Neural cell (in vitro differentiated cells): ENCODE measurements around the gene PPY. TPM values are rescaled to one million over a fixed set of nuclear protein-coding genes. Genes with fewer than 3 reads are reported as not detected.

Experiments used
- H2AFZ ChIP-seq: fragments of 200-600, 300-800 bp; sonication (generic), shearing (Covaris generic); 2 replicates; pipeline ENCODE4 v1.6.0; 2014; ENCODE audit warnings: low read depth, mild to moderate bottlenecking, antibody characterized with exemption, low read length, moderate library complexity
- H3F3A ChIP-seq: fragments of 200-600 bp; shearing (Covaris generic); 2 replicates; pipeline ENCODE4 v1.6.1; 2016; ENCODE audit warnings: mild to moderate bottlenecking, moderate library complexity, mixed read lengths, antibody characterized with exemption, low read length; ENCODE audit not compliant: insufficient read depth, poor library complexity, severe bottlenecking
- H3K27ac ChIP-seq: fragments of 200-600, 300-800 bp; sonication (generic), shearing (Covaris generic); 2 replicates; pipeline ENCODE4 v1.5.1; 2014; ENCODE audit warnings: mild to moderate bottlenecking, low read length, moderate library complexity
- H3K27me3 ChIP-seq: fragments of 300-800, 200-600 bp; sonication (generic), shearing (Covaris generic); 2 replicates; pipeline ENCODE4 v1.6.0; 2014; ENCODE audit warnings: mild to moderate bottlenecking, low read depth, low read length, moderate library complexity; ENCODE audit not compliant: insufficient read depth
- H3K36me3 ChIP-seq: fragments of 300-800, 200-600 bp; sonication (generic), shearing (Covaris generic); 2 replicates; pipeline ENCODE4 v1.5.1; 2014; ENCODE audit warnings: mild to moderate bottlenecking, antibody characterized with exemption, low read length, moderate library complexity; ENCODE audit not compliant: insufficient read depth
- H3K4me2 ChIP-seq: fragments of 300-800, 200-600 bp; sonication (generic), shearing (Covaris generic); 2 replicates; pipeline ENCODE4 v1.6.0; 2014; ENCODE audit warnings: mild to moderate bottlenecking, low read length
- H3K4me3 ChIP-seq: fragments of 300-800, 200-600 bp; sonication (generic), shearing (Covaris generic); 2 replicates; pipeline ENCODE4 v1.5.1; 2014; ENCODE audit warnings: mild to moderate bottlenecking, low read length, moderate library complexity
- H3K79me2 ChIP-seq: fragments of 200-600 bp; shearing (Covaris generic); replicated peaks from 2 replicates; pipeline ENCODE4 v1.6.0; 2014; ENCODE audit warnings: mild to moderate bottlenecking, low read length, moderate library complexity; ENCODE audit not compliant: insufficient read depth
- H3K9ac ChIP-seq: fragments of 300-800, 200-600 bp; sonication (generic), shearing (Covaris generic); 2 replicates; pipeline ENCODE4 v1.6.1; 2016; ENCODE audit warnings: mild to moderate bottlenecking, low read length, mixed read lengths
- H3K9me2 ChIP-seq: fragments of 200-600 bp; shearing (Covaris generic); 2 replicates; pipeline ENCODE4 v1.6.1; 2016; ENCODE audit warnings: mild to moderate bottlenecking, low read length, mixed read lengths; ENCODE audit not compliant: insufficient read depth
- H3K9me3 ChIP-seq: fragments of 200-600, 300-800 bp; sonication (generic), shearing (Covaris generic); 2 replicates; pipeline ENCODE4 v1.6.1; 2016; ENCODE audit warnings: mild to moderate bottlenecking, mixed run types, low read length, moderate library complexity, mixed read lengths
- H4K20me1 ChIP-seq: fragments of 200-600 bp; shearing (Covaris generic); 2 replicates; pipeline ENCODE4 v1.6.1; 2016; ENCODE audit warnings: mild to moderate bottlenecking, mixed run types; ENCODE audit not compliant: insufficient read depth
- EP300 ChIP-seq: fragments of 450-650 bp; conservative IDR thresholded peaks from 2 replicates; pipeline ENCODE4 v1.6.1; 2014; ENCODE audit warnings: antibody characterized with exemption, mild to moderate bottlenecking, moderate library complexity; ENCODE audit not compliant: poor library complexity, severe bottlenecking
- EZH2 ChIP-seq: fragments of 200-600, 300-800 bp; shearing (Covaris generic), sonication (generic); IDR thresholded peaks from 2 replicates; pipeline ENCODE4 v1.6.1; 2014; ENCODE audit warnings: antibody characterized with exemption, low read length, borderline replicate concordance, mild to moderate bottlenecking; ENCODE audit not compliant: insufficient read depth, poor library complexity, severe bottlenecking
- MXI1 ChIP-seq: fragments of 450-650 bp; conservative IDR thresholded peaks from 2 replicates; pipeline ENCODE4 v1.6.1; 2014; ENCODE audit warnings: antibody characterized with exemption, mild to moderate bottlenecking; ENCODE audit not compliant: poor library complexity, severe bottlenecking
- POLR2AphosphoS5 ChIP-seq: IDR thresholded peaks from 2 replicates; pipeline ENCODE4 v1.6.1; 2012
- RAD21 ChIP-seq: fragments of 450-650 bp; conservative IDR thresholded peaks from 2 replicates; pipeline ENCODE4 v1.6.1; 2014; ENCODE audit warnings: antibody characterized with exemption, mild to moderate bottlenecking, moderate library complexity
- REST ChIP-seq: IDR thresholded peaks from 2 replicates; pipeline ENCODE4 v1.6.1; 2012; ENCODE audit warnings: borderline replicate concordance
- SMC3 ChIP-seq: fragments of 450-650 bp; conservative IDR thresholded peaks from 2 replicates; pipeline ENCODE4 v1.6.1; 2014; ENCODE audit warnings: antibody characterized with exemption, mild to moderate bottlenecking, moderate library complexity; ENCODE audit not compliant: poor library complexity
- TAF1 ChIP-seq: IDR thresholded peaks from 2 replicates; pipeline ENCODE4 v1.6.1; 2012; ENCODE audit warnings: low read depth
- polyA plus RNA-seq: library from polyadenylated mRNA; depleted of rRNA; stranded (reverse); fragments of >200 nt; gene quantifications from 2 replicates; pipeline ENCODE4 v1.2.3, GENCODE V29; 2014
- TF ChIP-seq, protein P1 (sequence below): fragments of 450-650 bp; IDR thresholded peaks from 2 replicates; pipeline ENCODE4 v1.5.1; 2014; ENCODE audit warnings: antibody characterized with exemption, mild to moderate bottlenecking, moderate library complexity; ENCODE audit not compliant: poor library complexity, severe bottlenecking

PPY gene
- polyA plus RNA-seq, 1 donor from 2014 or later, result not detected

DNA sequence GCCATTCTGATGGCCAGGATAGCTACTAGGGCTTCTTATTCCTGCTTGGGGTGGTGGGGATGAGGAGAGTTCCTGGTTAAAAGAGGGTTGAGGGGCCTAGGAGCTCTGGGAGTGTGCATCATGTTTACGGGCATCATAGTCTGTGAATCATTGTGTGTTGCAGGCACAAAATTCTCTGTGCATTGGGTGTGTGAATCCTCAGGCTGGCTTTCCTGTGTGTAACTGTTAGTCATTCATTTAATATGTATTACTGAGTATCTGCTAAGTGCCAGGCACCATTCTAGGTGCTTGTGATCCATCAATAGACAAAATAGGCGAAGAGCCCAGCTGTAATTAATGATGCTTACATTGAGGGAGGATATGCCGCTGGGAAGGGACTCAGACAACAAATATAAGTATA, 5.8 kb downstream of the PPY start:
- H3K9ac ChIP-seq, result no peak overlapping the region
- no peaks in the 10 kb centered on the region for H3K9me3 ChIP-seq
- H4K20me1 ChIP-seq, result no peaks in the 10 kb centered on the region
- H3K9me2 ChIP-seq, result no peaks in the 10 kb centered on the region
- TF ChIP-seq REST (no peak), SMC3 (no peak), MXI1 (no peak), RAD21 (no peak), EZH2 (no peak), TAF1 (no peak), POLR2AphosphoS5 (no peak), EP300 (no peak)
- TF ChIP-seq, protein P1, sequence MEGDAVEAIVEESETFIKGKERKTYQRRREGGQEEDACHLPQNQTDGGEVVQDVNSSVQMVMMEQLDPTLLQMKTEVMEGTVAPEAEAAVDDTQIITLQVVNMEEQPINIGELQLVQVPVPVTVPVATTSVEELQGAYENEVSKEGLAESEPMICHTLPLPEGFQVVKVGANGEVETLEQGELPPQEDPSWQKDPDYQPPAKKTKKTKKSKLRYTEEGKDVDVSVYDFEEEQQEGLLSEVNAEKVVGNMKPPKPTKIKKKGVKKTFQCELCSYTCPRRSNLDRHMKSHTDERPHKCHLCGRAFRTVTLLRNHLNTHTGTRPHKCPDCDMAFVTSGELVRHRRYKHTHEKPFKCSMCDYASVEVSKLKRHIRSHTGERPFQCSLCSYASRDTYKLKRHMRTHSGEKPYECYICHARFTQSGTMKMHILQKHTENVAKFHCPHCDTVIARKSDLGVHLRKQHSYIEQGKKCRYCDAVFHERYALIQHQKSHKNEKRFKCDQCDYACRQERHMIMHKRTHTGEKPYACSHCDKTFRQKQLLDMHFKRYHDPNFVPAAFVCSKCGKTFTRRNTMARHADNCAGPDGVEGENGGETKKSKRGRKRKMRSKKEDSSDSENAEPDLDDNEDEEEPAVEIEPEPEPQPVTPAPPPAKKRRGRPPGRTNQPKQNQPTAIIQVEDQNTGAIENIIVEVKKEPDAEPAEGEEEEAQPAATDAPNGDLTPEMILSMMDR, result no peak
- H3K4me3 ChIP-seq, result no peak overlapping the region
- no peak overlapping the region for H2AFZ ChIP-seq
- no peak overlapping the region for H3K27ac ChIP-seq
- no peaks in the 10 kb centered on the region for H3K27me3 ChIP-seq
- no peaks in the 10 kb centered on the region for H3K79me2 ChIP-seq
- no peak overlapping the region for H3K4me2 ChIP-seq
- H3K36me3 ChIP-seq, result no peaks in the 10 kb centered on the region
- H3F3A ChIP-seq, result no peaks in the 10 kb centered on the region

GRCh38 chr17:43935926-43936261, 6.4 kb downstream of the PPY start:
- Histone ChIP-seq H2AFZ (no peak overlapping the region), H3K4me2 (no peak overlapping the region), H3K9me3 (no peaks in the 10 kb centered on the region), H3K27me3 (no peaks in the 10 kb centered on the region), H3K79me2 (no peaks in the 10 kb centered on the region), H3K9me2 (no peaks in the 10 kb centered on the region), H4K20me1 (no peaks in the 10 kb centered on the region), H3K4me3 (no peak overlapping the region), H3K36me3 (no peaks in the 10 kb centered on the region), H3F3A (no peaks in the 10 kb centered on the region), H3K27ac (no peak overlapping the region), H3K9ac (no peak overlapping the region)
- TF ChIP-seq RAD21 (no peak), REST (no peak), TAF1 (no peak), EP300 (no peak), EZH2 (no peak), MXI1 (no peak), POLR2AphosphoS5 (no peak), SMC3 (no peak)
- TF ChIP-seq, protein P1, result no peak
